A673 (cell line): Measurements from ENCODE around the gene LAMA4. TPM values are rescaled to one million over a fixed set of nuclear protein-coding genes. Genes with fewer than 3 reads are reported as not detected.

Source experiments
- BruUV-seq: library from RNA; stranded (reverse); fragments of 400-500 nt; replicated peaks from 2 replicates; lab custom pipeline; 2021; lab: Mats Ljungman, UMichigan
- CTCF ChIA-PET: fragments of 300-600 bp; sonication (Branson Sonifier 250); formaldehyde crosslinking; loops from one replicate; lab custom pipeline; 2022; ENCODE audit warnings: antibody characterized with exemption; lab: Charles Lee
- POLR2A ChIA-PET: fragments of 300-600 bp; sonication (Branson Sonifier 250); formaldehyde crosslinking; loops from one replicate; lab custom pipeline; 2022; ENCODE audit warnings: antibody characterized with exemption; ENCODE audit not compliant: low non-redundant PET; lab: Charles Lee
- DNase-seq: peaks from one replicate; pipeline ENCODE4 v3.0.0-alpha.2; 2015; ENCODE audit warnings: low spot score
- H3K27ac ChIP-seq: fragments of 200-600 bp; sonication (generic); 2 replicates; pipeline ENCODE4 v1.5.1; 2016; ENCODE audit warnings: mixed run types, low read depth, mild to moderate bottlenecking, mixed read lengths, antibody characterized with exemption, low read length; ENCODE audit not compliant: poor library complexity, severe bottlenecking
- H3K27me3 ChIP-seq: fragments of 200-600 bp; sonication (generic); replicated peaks from 2 replicates; pipeline ENCODE4 v1.6.1; 2017; ENCODE audit warnings: mixed run types, low read depth, mild to moderate bottlenecking, mixed read lengths, antibody characterized with exemption, low read length; ENCODE audit not compliant: insufficient read depth, poor library complexity
- H3K36me3 ChIP-seq: fragments of 200-600 bp; sonication (generic); 2 replicates; pipeline ENCODE4 v1.6.1; 2016; ENCODE audit warnings: mixed run types, mild to moderate bottlenecking, mixed read lengths, antibody characterized with exemption, low read length; ENCODE audit not compliant: insufficient read depth, poor library complexity, severe bottlenecking
- H3K4me1 ChIP-seq: fragments of 200-600 bp; sonication (generic); 2 replicates; pipeline ENCODE4 v1.6.1; 2017; ENCODE audit warnings: mixed run types, mild to moderate bottlenecking, mixed read lengths, antibody characterized with exemption, low read length; ENCODE audit not compliant: insufficient read depth, poor library complexity, severe bottlenecking
- H3K4me3 ChIP-seq: fragments of 200-600 bp; sonication (generic); 2 replicates; pipeline ENCODE4 v1.5.1; 2016; ENCODE audit warnings: low read depth, mixed run types, mild to moderate bottlenecking, mixed read lengths, low read length; ENCODE audit not compliant: poor library complexity, severe bottlenecking
- H3K9me3 ChIP-seq: fragments of 200-600 bp; sonication (generic); 2 replicates; pipeline ENCODE4 v1.6.1; 2016; ENCODE audit warnings: mixed run types, low read depth, mild to moderate bottlenecking, mixed read lengths, antibody characterized with exemption, low read length; ENCODE audit not compliant: poor library complexity, severe bottlenecking
- EZH2 ChIP-seq: fragments of 200-600 bp; sonication (generic); IDR thresholded peaks from 2 replicates; pipeline ENCODE4 v1.6.1; 2017; ENCODE audit warnings: borderline replicate concordance, low read depth, mild to moderate bottlenecking, mixed read lengths, antibody characterized with exemption, low read length; ENCODE audit not compliant: poor library complexity, severe bottlenecking
- intact Hi-C: fragments of 100-400 bp; cut with micrococcal nuclease; formaldehyde crosslinking; loops from one replicate; pipeline ENCODE4 v1.10.0; 2022; ENCODE audit not compliant: unreplicated experiment
- total RNA-seq: library from RNA; stranded (reverse); gene quantifications from 2 replicates; pipeline ENCODE4 v1.2.3, GENCODE V29; 2021
- TF ChIP-seq, protein P1 (sequence below): fragments of 300-800, 200-600 bp; sonication (generic); conservative IDR thresholded peaks from 2 replicates; pipeline ENCODE4 v1.5.1; 2017; ENCODE audit warnings: low read depth, mild to moderate bottlenecking, antibody characterized with exemption, low read length, moderate library complexity, mixed read lengths

LAMA4 gene
- total RNA-seq, 1 experiment from 2014 or later, result 1.2 TPM

- Histone ChIP-seq H3K27ac (no peak overlapping the region), H3K4me1 (peaks cover 15% of the 10 kb centered on the region), H3K27me3 (no peaks in the 10 kb centered on the region), H3K36me3 (no peaks in the 10 kb centered on the region), H3K9me3 (no peaks in the 10 kb centered on the region), H3K4me3 (no peak overlapping the region)
- POLR2A ChIA-PET, result interaction anchor here (0.8 kb wide), 1 partner anchor 28 kb away, joined by 3 read pairs; no protein-coding TSS in a partner anchor
- no peak for TF ChIP-seq EZH2
- TF ChIP-seq, protein P1, sequence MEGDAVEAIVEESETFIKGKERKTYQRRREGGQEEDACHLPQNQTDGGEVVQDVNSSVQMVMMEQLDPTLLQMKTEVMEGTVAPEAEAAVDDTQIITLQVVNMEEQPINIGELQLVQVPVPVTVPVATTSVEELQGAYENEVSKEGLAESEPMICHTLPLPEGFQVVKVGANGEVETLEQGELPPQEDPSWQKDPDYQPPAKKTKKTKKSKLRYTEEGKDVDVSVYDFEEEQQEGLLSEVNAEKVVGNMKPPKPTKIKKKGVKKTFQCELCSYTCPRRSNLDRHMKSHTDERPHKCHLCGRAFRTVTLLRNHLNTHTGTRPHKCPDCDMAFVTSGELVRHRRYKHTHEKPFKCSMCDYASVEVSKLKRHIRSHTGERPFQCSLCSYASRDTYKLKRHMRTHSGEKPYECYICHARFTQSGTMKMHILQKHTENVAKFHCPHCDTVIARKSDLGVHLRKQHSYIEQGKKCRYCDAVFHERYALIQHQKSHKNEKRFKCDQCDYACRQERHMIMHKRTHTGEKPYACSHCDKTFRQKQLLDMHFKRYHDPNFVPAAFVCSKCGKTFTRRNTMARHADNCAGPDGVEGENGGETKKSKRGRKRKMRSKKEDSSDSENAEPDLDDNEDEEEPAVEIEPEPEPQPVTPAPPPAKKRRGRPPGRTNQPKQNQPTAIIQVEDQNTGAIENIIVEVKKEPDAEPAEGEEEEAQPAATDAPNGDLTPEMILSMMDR, result no peak
- no peak for DNase-seq
- CTCF ChIA-PET, result no interaction called here
- intact Hi-C loops, result no loop called here
- no TSS peak for BruUV-seq
These were observed 46.6 kb downstream of the LAMA4 start for GRCh38 chr6:112207776-112208175.

DNA sequence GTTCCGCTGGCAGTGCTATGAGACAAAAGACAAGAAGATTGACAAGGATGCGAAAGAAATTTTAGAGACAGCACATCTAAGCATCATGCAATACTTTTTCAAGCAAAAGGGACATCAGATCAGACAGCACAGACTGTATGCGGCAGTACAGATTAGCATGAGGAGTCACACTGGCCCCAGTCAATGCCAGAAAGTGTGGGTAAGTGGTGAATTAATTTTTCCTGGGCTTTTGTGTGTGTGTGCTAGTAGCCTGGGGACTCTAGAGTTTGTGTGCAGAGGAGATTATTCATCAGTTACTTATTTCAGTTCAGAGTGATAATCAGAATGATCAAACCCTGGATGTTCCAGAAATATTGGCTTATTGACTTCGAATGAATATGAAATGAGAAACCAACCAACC, 47.2 kb downstream of the LAMA4 start:
- H3K27ac ChIP-seq, result no peak overlapping the region
- no peak for TF ChIP-seq EZH2
- TF ChIP-seq, protein P1, result no peak
- BruUV-seq, result no TSS peak

GRCh38 chr6:112206110-112206458, 48.3 kb downstream of the LAMA4 start:
- no peak overlapping the region for H3K27ac ChIP-seq

More for the DNA sequence above, 47.2 kb downstream of the LAMA4 start:
- ChIA-PET CTCF (no interaction called here), POLR2A (no interaction called here)
- intact Hi-C loops, result no loop called here
- H3K9me3 ChIP-seq, result no peaks in the 10 kb centered on the region
- DNase-seq, result no peak
- no peaks in the 10 kb centered on the region for H3K36me3 ChIP-seq
- H3K4me3 ChIP-seq, result no peak overlapping the region
- no peaks in the 10 kb centered on the region for H3K27me3 ChIP-seq
- peaks cover 15% of the 10 kb centered on the region for H3K4me1 ChIP-seq

More at GRCh38 chr6:112206110-112206458, 48.3 kb downstream of the LAMA4 start:
- Histone ChIP-seq H3K4me1 (peaks cover 15% of the 10 kb centered on the region), H3K36me3 (no peaks in the 10 kb centered on the region), H3K4me3 (no peak overlapping the region), H3K9me3 (no peaks in the 10 kb centered on the region), H3K27me3 (no peaks in the 10 kb centered on the region)
- no peak for DNase-seq
- TF ChIP-seq EZH2, result no peak
- TF ChIP-seq, protein P1, result no peak
- CTCF ChIA-PET, result no interaction called here
- POLR2A ChIA-PET, result no interaction called here
- intact Hi-C loops, result no loop called here
- BruUV-seq, result no TSS peak
